ENCODE data around the gene SEMA3G. TPM values are rescaled to one million over a fixed set of nuclear protein-coding genes. Genes with fewer than 3 reads are reported as not detected.

The SEMA3G gene
- total RNA-seq, 4 donors from 2014 or later, result 4.4 to 91.2 (median 16.7) TPM

DNA sequence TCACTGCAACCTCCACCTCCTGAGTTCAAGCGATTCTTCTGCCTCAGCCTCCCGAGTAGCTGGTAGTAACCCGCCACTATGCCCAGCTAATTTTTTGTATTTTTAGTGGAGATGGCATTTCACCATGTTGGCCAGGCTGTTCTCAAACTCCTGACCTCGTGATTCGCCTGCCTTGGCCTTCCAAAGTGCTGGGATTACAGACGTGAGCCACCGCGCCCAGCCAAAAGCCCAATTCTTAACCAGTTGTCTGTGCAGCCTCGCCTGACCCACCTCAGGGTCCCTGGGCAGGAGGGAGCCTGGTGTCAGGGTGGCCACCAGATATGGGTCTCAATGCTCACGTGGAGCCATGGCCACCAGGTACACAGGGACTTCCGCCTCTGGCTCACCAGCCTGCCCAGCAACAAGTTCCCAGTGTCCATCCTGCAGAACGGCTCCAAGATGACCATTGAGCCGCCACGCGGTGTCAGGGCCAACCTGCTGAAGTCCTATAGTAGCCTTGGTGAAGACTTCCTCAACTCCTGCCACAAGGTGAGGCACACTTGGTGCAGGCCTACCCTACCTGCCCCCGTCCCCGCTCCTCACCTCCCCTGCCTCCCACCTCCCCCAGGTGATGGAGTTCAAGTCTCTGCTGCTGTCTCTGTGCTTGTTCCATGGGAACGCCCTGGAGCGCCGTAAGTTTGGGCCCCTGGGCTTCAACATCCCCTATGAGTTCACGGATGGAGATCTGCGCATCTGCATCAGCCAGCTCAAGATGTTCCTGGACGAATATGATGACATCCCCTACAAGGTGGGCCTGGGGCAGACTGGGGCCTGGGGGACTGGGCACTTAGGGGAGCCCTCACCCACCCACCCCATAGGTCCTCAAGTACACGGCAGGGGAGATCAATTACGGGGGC is 48.6 kb downstream of the SEMA3G start:
- no peak for DNase-seq
- H3K27ac ChIP-seq, result no peak overlapping the region
- no peaks in the 10 kb centered on the region for H3K27me3 ChIP-seq
- H3K4me1 ChIP-seq, result no peaks in the 10 kb centered on the region
- TF ChIP-seq POLR2A (IDR thresholded peaks at IDR 0.05) (no peak), CTCF (IDR thresholded peaks at IDR 0.05) (no peak)
- H3K4me3 ChIP-seq, result no peak overlapping the region
- no peaks in the 10 kb centered on the region for H3K36me3 ChIP-seq
- intact Hi-C loops (cut with DNase I; ENCODE audit: low total_unique reads), result no loop called here
- no peaks in the 10 kb centered on the region for H3K9me3 ChIP-seq

GRCh38 chr3:52395503-52395865 is 49.4 kb downstream of the SEMA3G start:
- DNase-seq, result no peak
- Histone ChIP-seq H3K9me3 (no peaks in the 10 kb centered on the region), H3K27me3 (no peaks in the 10 kb centered on the region), H3K36me3 (no peaks in the 10 kb centered on the region), H3K4me3 (no peak overlapping the region), H3K27ac (no peak overlapping the region), H3K4me1 (no peaks in the 10 kb centered on the region)
- TF ChIP-seq POLR2A (IDR thresholded peaks at IDR 0.05), result no peak
- no peak for TF ChIP-seq CTCF (IDR thresholded peaks at IDR 0.05)
- intact Hi-C loops (cut with DNase I; ENCODE audit: low total_unique reads), result no loop called here

GRCh38 chr3:52394751-52395502 is 50.0 kb downstream of the SEMA3G start:
- intact Hi-C loops (cut with DNase I; ENCODE audit: low total_unique reads), result no loop called here
- no peaks in the 10 kb centered on the region for H3K4me1 ChIP-seq
- H3K9me3 ChIP-seq, result no peaks in the 10 kb centered on the region
- no peak overlapping the region for H3K27ac ChIP-seq
- no peaks in the 10 kb centered on the region for H3K36me3 ChIP-seq
- H3K4me3 ChIP-seq, result no peak overlapping the region
- no peak for TF ChIP-seq CTCF (IDR thresholded peaks at IDR 0.05)
- no peak for TF ChIP-seq POLR2A (IDR thresholded peaks at IDR 0.05)
- no peaks in the 10 kb centered on the region for H3K27me3 ChIP-seq
- no peak for DNase-seq

DNA sequence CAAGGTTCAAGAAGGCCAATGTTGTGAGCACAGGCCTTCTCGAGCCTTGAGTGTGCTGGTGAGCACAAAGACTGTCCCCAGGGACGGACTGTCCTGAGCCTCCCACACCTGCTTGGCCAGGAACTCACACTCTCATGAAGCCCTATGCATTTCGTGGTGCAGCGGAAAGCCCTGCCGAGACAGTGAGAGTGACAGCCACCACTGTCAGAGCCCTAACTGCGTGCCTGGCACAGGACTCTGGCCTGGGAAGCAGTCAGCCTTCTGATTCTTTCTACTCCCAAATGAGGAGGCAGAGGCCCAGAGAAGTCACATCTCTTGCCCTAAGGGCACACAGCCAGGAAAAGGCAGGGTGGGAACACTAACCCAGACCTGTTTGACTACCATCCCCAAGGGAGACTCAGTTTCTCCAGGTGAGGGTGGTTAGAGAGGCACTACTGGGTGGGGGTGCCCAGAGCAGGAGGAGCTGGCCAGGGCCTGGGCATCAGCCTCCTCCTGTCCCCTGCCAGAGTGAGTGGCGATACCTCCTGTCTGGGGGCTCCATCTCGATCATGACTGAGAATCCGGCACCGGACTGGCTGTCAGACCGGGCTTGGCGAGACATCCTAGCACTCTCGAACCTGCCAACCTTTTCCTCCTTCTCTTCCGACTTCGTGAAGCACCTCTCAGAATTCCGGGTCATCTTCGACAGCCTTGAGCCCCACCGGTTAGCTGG is 50.8 kb downstream of the SEMA3G start:
- Histone ChIP-seq H3K4me1 (no peaks in the 10 kb centered on the region), H3K36me3 (no peaks in the 10 kb centered on the region), H3K4me3 (no peak overlapping the region), H3K9me3 (no peaks in the 10 kb centered on the region), H3K27me3 (no peaks in the 10 kb centered on the region), H3K27ac (no peak overlapping the region)
- intact Hi-C loops (cut with DNase I; ENCODE audit: low total_unique reads), result no loop called here
- TF ChIP-seq CTCF (IDR thresholded peaks at IDR 0.05) (no peak), POLR2A (IDR thresholded peaks at IDR 0.05) (no peak)
- no peak for DNase-seq

All from uterus (tissue), 4 donors.